ENCODE results near the gene HIRIP3. TPM values are rescaled to one million over a fixed set of nuclear protein-coding genes. Genes with fewer than 3 reads are reported as not detected.

The HIRIP3 gene
- total RNA-seq, 6 experiments from 2014 or later: 5.2 to 12.9 (median 9.0) TPM

DNA sequence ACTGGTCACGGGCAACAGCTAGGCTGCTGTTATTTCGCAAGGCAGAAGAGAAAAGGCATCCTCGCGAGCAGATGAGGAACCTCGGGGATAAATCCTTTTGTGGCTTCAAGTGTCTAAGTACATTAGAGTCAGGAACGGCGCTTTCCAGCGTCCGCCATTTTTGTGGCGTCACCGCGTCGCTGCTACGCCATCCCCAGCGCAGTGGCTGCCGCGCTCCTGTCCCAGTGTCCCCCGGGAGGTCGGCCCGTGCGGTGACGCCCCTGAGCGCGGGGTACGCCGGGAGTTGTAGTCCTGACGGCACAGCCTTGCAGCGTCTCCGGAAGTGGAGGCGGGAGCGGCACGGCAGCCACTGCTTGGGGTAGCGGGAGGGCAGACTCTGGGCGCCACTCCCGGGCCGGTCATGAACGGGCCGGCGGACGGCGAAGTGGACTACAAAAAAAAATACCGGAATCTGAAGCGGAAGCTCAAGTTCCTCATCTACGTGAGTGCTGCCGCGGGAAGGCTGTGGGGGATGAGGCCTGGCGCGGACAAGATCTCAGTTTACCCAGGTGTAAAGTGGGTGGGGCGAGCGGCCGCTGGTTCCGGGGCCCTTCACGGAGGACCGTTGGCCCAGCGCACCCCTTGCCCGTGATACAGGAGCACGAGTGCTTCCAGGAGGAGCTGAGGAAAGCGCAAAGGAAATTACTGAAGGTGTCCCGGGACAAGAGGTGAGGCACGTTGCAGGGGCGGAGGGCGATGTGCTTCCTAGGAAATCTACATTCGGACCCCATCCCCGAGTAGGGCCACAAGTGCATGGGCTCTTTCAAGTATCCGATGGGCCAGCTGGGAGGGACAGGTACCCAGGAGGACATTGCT lies 721 bp upstream of the HIRIP3 start, which contains the start of gene INO80E:
INO80E (plus strand) TSS at position 331 of the 855 bp plus-strand sequence; CDS start at position 401, 70 bp downstream.
- TF ChIP-seq POLR2A (IDR thresholded peaks at IDR 0.05): peak; percentile 28
- TF ChIP-seq, protein P1, sequence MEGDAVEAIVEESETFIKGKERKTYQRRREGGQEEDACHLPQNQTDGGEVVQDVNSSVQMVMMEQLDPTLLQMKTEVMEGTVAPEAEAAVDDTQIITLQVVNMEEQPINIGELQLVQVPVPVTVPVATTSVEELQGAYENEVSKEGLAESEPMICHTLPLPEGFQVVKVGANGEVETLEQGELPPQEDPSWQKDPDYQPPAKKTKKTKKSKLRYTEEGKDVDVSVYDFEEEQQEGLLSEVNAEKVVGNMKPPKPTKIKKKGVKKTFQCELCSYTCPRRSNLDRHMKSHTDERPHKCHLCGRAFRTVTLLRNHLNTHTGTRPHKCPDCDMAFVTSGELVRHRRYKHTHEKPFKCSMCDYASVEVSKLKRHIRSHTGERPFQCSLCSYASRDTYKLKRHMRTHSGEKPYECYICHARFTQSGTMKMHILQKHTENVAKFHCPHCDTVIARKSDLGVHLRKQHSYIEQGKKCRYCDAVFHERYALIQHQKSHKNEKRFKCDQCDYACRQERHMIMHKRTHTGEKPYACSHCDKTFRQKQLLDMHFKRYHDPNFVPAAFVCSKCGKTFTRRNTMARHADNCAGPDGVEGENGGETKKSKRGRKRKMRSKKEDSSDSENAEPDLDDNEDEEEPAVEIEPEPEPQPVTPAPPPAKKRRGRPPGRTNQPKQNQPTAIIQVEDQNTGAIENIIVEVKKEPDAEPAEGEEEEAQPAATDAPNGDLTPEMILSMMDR (IDR thresholded peaks at IDR 0.05): no peak
- peak within 1 kb of the TSS; percentile 68 to 94 (median 76) for H3K4me3 ChIP-seq
- H3K36me3 ChIP-seq: peaks cover 0 to 19% (median 7%) of the 10 kb centered on the region in 4 donors
- ATAC-seq (peak; percentile 96 to 98 (median 98)), DNase-seq (peak; percentile 99 to 100 (median 99))
- H3K4me1 ChIP-seq: peaks cover 0 to 18% (median 6%) of the 10 kb centered on the region in 4 donors
- H3K27me3 ChIP-seq: no peaks in the 10 kb centered on the region
- no peaks in the 10 kb centered on the region for H3K9me3 ChIP-seq
- WGBS (ENCODE audit: insufficient coverage, low coverage, low lambda C conversion rate, missing lambda C conversion rate): 0% methylated on average over 16 of the region's 65 CpGs
- intact Hi-C loops (cut with DNase I): loop anchor here in 1 of 2 donors (10.0 kb wide), 1 partner anchor 181 kb away; the partner anchor contains the start of genes PAGR1 and PRRT2
- H3K27ac ChIP-seq: peak within 1 kb of the TSS; percentile 93 to 99 (median 95)

DNA sequence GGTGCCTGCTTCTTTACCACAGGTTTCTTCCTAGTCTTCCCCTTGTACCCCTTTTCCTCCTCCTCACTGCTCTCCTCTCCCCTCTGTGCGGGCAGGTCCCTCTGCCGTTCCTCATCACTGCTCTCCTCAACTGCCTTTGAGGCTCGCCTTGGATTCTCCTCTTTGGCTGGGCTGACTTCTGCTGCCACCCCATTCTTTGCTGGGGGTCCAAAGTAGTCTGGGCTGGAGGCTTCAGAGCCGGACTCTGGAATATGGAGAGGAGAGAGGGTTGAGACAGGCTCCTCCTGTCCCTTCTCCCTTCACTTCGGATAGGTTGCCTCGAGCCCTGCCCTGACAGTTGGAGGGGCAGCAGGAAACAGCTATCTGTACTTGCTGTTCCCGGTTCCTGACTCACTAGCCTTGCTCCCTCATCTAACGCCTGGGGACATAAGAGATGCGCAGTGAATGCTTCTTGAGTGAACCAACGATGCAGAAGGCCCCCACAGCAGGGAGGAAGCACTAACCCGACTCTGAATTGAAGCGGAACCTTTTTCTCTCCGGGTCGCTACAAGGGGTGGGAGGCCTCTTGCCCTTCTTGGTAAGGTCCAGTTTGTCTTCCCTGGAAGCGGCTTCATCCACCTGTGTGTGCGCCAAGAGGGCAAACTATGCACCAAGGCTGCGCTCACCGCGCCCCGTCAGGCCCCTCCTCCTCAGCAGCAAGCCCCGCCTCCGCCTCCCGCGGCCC lies 655 bp downstream of the HIRIP3 start:
- Histone ChIP-seq H3K9me3 (no peaks in the 10 kb centered on the region), H3K4me3 (peak overlapping the region; percentile 68 to 94 (median 76)), H3K27ac (peak overlapping the region; percentile 93 to 99 (median 95)), H3K36me3 (peaks cover 0 to 33% (median 9%) of the 10 kb centered on the region in 4 donors), H3K27me3 (no peaks in the 10 kb centered on the region), H3K4me1 (peaks cover 0 to 18% (median 6%) of the 10 kb centered on the region in 4 donors)
- intact Hi-C loops (cut with DNase I): loop anchor here in 1 of 2 donors (10.0 kb wide), 1 partner anchor 180 kb away; the partner anchor contains the start of genes PAGR1 and PRRT2
- WGBS (ENCODE audit: insufficient coverage, low coverage, low lambda C conversion rate, missing lambda C conversion rate): 15% methylated on average over 17 of the region's 24 CpGs
- peak; percentile 76 to 82 (median 82) for DNase-seq
- no peak for TF ChIP-seq POLR2A (IDR thresholded peaks at IDR 0.05)
- TF ChIP-seq, protein P1 (IDR thresholded peaks at IDR 0.05): no peak
- ATAC-seq: peak; percentile 67 to 74 (median 70)

GRCh38 chr16:29993903-29994599 lies 1.4 kb downstream of the HIRIP3 start:
- DNase-seq (no peak), ATAC-seq (no peak)
- TF ChIP-seq, protein P1 (IDR thresholded peaks at IDR 0.05): no peak
- no peak overlapping the region for H3K4me3 ChIP-seq
- intact Hi-C loops (cut with DNase I): loop anchor here in 1 of 2 donors (10.0 kb wide), 1 partner anchor 179 kb away; the partner anchor contains the start of genes PAGR1 and PRRT2
- H3K4me1 ChIP-seq: peaks cover 0 to 18% (median 6%) of the 10 kb centered on the region in 4 donors
- H3K27me3 ChIP-seq: no peaks in the 10 kb centered on the region
- no peaks in the 10 kb centered on the region for H3K9me3 ChIP-seq
- H3K27ac ChIP-seq: no peak overlapping the region
- 76% methylated on average over 7 of the region's 9 CpGs for WGBS (ENCODE audit: insufficient coverage, low coverage, low lambda C conversion rate, missing lambda C conversion rate)
- peaks cover 0 to 33% (median 9%) of the 10 kb centered on the region in 4 donors for H3K36me3 ChIP-seq

All from right lobe of liver (tissue), 6 donors.